Measurements from ENCODE around the gene SCGB3A1. TPM values are rescaled to one million over a fixed set of nuclear protein-coding genes. Genes with fewer than 3 reads are reported as not detected.

Gene SCGB3A1
- total RNA-seq, 1 experiment from 2014 or later = not detected

DNA sequence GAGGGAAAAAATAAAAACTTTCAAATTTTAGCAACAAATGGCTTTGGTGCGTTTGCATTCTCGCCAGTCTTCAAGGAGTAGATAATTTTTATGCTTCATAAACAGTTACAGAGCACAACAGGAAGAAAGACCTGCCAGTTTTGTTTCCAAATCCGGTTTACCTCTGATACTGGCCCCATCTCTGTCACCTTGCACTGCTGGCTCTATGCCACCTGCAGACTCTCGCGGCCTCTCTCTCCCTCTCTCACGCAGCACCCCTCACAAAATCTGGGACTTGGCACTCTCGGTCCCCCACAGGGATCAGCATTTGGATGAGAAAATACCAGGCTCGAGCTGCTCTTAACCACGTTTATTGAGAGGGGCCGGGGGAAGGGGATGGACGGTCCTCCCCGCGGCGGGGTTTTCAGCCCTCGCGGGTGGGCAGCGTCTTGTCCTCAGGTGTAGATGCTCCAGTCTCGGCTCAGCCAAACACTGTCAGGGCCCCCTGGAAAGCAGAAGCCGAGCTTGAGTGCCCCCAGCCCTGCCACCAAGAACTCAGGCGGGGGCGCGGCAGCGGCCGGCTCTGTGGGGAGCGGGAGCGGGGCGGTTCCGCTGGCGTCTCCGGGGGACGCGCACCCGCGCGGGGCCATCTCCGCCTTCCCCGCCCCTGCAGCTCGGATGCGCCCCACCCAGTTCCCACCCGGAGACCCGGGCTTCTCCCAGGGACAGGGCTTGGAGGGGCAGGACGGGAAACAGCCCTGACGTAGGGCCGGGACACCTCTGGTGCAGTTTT lies 1.3 kb downstream of the SCGB3A1 start:
- peak overlapping the region; percentile 42 to 66; a peak in 4 of 5 replicates for H3K4me3 Mint-ChIP-seq

More for the DNA sequence above, 1.3 kb downstream of the SCGB3A1 start:
- Histone ChIP-seq H3K4me2 (ENCODE audit: insufficient read depth, insufficient read length, low read length) (peak overlapping the region; percentile 72), H3K56ac (ENCODE audit: insufficient read length, low read depth, low read length) (no peak overlapping the region), H2AK5ac (ENCODE audit: insufficient read length, low read length) (no peak overlapping the region), H2BK120ac (ENCODE audit: low read depth, low read length, poor library complexity, severe bottlenecking) (no peak overlapping the region), H3K27me3 (ENCODE audit: insufficient read depth, low read length) (peaks cover 28% of the 10 kb centered on the region), H3K79me1 (ENCODE audit: insufficient read depth, low read depth, low read length, poor library complexity, severe bottlenecking) (no peaks in the 10 kb centered on the region), H2BK5ac (ENCODE audit: insufficient read length, low read length) (no peak overlapping the region), H4K91ac (ENCODE audit: insufficient read length, low read depth, low read length) (no peak overlapping the region), H3T11ph (ENCODE audit: low read length) (no peak overlapping the region), H3K9me3 (ENCODE audit: control insufficient read depth, low read depth, low read length) (no peaks in the 10 kb centered on the region), H2AFZ (ENCODE audit: low read length) (no peak overlapping the region), H4K8ac (replicated peaks; ENCODE audit: insufficient read length, low read depth, low read length) (no peak overlapping the region), H3K79me2 (ENCODE audit: insufficient read depth, low read length) (no peaks in the 10 kb centered on the region), H2BK20ac (ENCODE audit: low read depth, low read length, poor library complexity, severe bottlenecking) (no peak overlapping the region), H2BK15ac (ENCODE audit: low read depth, low read length) (no peak overlapping the region), H3K4ac (ENCODE audit: low read depth, low read length) (no peak overlapping the region), H4K20me1 (ENCODE audit: control insufficient read depth, insufficient read depth, insufficient read length) (no peaks in the 10 kb centered on the region), H3K4me1 (ENCODE audit: insufficient read depth, low read length) (no peaks in the 10 kb centered on the region), H3K14ac (ENCODE audit: insufficient read depth, low read length) (no peak overlapping the region), H3K9ac (ENCODE audit: extremely low read depth, insufficient read length, low read length) (no peak overlapping the region), H2BK12ac (ENCODE audit: insufficient read length, low read depth, low read length) (no peak overlapping the region), H3K18ac (ENCODE audit: insufficient read length, low read depth, low read length) (no peak overlapping the region), H3K23ac (ENCODE audit: insufficient read length, low read depth, low read length) (no peak overlapping the region), H4K5ac (ENCODE audit: insufficient read length, low read depth, low read length) (no peak overlapping the region), H3K23me2 (ENCODE audit: insufficient read length, low read depth, low read length, poor library complexity, severe bottlenecking) (peaks cover 10% of the 10 kb centered on the region), H3K27ac (ENCODE audit: insufficient read length, low read depth, low read length) (no peak overlapping the region)
- H3K9me3 Mint-ChIP-seq = no peaks in the 10 kb centered on the region
- H3K4me1 Mint-ChIP-seq = peaks cover 3 to 9% of the 10 kb centered on the region in 2 experiments; a peak in 3 of 4 replicates
- H3K36me3 Mint-ChIP-seq (ENCODE audit: insufficient read depth in 1 of 3, low read depth in 3 of 3) = peaks cover 0 to 4% (median 0%) of the 10 kb centered on the region in 3 experiments; a peak in 1 of 7 replicates
- no peak overlapping the region for H3K27ac Mint-ChIP-seq
- WGBS (ENCODE audit: extremely low coverage, insufficient read length, low lambda C conversion rate) = no CpG with 5 or more reads among the region's 44 CpGs
- TF ChIP-seq, protein P1, sequence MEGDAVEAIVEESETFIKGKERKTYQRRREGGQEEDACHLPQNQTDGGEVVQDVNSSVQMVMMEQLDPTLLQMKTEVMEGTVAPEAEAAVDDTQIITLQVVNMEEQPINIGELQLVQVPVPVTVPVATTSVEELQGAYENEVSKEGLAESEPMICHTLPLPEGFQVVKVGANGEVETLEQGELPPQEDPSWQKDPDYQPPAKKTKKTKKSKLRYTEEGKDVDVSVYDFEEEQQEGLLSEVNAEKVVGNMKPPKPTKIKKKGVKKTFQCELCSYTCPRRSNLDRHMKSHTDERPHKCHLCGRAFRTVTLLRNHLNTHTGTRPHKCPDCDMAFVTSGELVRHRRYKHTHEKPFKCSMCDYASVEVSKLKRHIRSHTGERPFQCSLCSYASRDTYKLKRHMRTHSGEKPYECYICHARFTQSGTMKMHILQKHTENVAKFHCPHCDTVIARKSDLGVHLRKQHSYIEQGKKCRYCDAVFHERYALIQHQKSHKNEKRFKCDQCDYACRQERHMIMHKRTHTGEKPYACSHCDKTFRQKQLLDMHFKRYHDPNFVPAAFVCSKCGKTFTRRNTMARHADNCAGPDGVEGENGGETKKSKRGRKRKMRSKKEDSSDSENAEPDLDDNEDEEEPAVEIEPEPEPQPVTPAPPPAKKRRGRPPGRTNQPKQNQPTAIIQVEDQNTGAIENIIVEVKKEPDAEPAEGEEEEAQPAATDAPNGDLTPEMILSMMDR (conservative IDR thresholded peaks at IDR 0.05) = no peak
- peaks cover 80% of the 10 kb centered on the region for H3K27me3 Mint-ChIP-seq (ENCODE audit: low read depth)
- DNase-seq = no peak
